Endometrial microvascular endothelial cells (primary cell): Measurements from ENCODE around the gene MPV17. TPM values are rescaled to one million over a fixed set of nuclear protein-coding genes. Genes with fewer than 3 reads are reported as not detected.
"Not testable (repeated sequence)": the region's sequence is repeated elsewhere in the genome, so short reads cannot be mapped to it uniquely, and the experiment has no call there.

ENCODE experiments used
- in situ Hi-C: cut with HindIII; loops from 2 replicates; pipeline ENCODE4 v1.10.0; 2017; ENCODE audit warnings: low sequenced_read_pairs, low pct_unique_long_range_greater_than_20kb; ENCODE audit errors: inconsistent ontology term
- total RNA-seq: library from RNA; depleted of rRNA; stranded (reverse); fragments of >200 nt; gene quantifications from one replicate; pipeline ENCODE4 v1.2.3, GENCODE V29; 2015; ENCODE audit errors: inconsistent ontology term

MPV17 gene, protein sequence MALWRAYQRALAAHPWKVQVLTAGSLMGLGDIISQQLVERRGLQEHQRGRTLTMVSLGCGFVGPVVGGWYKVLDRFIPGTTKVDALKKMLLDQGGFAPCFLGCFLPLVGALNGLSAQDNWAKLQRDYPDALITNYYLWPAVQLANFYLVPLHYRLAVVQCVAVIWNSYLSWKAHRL
- total RNA-seq = 115 TPM

- in situ Hi-C loops = no loop called here
Measured at GRCh38 chr2:27322766-27323595, at the start of gene MPV17. TSS of gene MPV17 (minus strand) at chr2:27323097. CDS start at chr2:27322517, 580 bp downstream.

DNA sequence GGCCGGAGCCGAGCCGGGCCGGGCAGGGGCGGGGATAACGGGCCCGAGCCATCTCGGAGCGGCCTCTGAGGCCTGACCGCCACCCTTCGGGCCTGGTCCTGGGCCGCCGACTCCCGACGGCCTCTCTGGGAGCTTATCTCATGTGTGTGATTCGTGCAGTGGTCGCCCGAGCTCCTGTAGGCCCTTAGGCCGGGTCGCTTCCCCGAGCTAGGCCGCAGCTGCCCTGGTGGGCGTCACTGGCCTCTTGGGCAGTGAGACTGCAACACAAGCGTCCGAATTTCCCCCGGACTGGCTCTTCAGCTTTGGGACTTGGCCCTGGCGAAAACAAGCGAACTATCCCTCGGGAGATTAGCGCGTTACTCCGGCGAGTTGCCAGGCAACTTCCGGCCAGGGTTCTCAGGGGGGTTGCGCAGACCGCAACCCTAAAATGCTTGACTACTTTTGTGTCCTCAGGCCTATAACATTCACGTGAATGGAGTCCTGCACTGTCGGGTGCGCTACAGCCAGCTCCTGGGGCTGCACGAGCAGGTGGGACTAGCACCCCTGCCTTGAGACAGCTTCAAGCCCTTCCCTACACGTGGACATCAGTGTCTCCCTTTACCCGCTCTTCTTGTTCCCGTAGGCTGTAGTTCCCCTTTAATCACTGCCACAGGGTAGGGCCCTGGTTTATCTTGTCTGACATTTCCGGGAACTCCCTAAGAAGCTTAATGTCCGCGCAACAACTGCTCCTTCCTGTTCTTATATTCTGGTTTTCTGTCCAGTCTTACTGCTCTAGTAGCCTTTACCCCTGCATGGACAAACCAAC is 48.1 kb upstream of the MPV17 start:
- in situ Hi-C loops = no loop called here

GRCh38 chr2:27370026-27370815 is 47.3 kb upstream of the MPV17 start, which contains the start of the genes EIF2B4 and SNX17:
TSS of gene EIF2B4 (minus strand) at chr2:27370338. CDS start at chr2:27370314, 24 bp downstream.
TSS of gene SNX17 (plus strand) at chr2:27370616. CDS start at chr2:27370744, 128 bp downstream.
- in situ Hi-C loops = no loop called here

DNA sequence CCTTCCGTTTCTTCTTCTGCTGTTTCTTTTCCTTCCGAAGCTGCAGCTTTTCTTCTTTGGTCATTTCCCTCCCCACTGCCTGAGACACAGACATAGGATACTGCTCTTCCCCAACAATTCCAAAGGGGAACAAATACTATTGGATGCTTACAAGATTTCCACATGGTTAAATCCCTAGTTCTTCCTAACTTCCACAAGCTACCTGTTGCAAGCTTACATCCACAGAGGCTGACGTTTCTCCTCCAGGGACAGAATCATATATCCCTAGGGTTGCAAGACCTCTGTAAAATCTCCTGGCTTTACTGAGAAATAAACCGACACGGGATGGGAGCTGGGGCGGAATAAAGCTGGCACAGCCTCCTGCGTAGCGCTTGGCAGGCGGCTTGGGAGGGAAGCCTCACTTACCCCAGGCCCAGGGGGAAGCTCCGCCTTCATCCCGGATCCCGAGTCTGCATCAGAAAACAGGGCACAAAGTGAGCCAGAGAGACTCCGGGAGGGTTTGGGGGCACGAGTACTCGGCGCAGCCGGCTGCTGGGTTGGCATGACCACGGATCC is 46.7 kb upstream of the MPV17 start:
- in situ Hi-C loops = no loop called here

- in situ Hi-C loops = no loop called here
Measured at GRCh38 chr2:27363933-27364332, 41.0 kb upstream of the MPV17 start.

DNA sequence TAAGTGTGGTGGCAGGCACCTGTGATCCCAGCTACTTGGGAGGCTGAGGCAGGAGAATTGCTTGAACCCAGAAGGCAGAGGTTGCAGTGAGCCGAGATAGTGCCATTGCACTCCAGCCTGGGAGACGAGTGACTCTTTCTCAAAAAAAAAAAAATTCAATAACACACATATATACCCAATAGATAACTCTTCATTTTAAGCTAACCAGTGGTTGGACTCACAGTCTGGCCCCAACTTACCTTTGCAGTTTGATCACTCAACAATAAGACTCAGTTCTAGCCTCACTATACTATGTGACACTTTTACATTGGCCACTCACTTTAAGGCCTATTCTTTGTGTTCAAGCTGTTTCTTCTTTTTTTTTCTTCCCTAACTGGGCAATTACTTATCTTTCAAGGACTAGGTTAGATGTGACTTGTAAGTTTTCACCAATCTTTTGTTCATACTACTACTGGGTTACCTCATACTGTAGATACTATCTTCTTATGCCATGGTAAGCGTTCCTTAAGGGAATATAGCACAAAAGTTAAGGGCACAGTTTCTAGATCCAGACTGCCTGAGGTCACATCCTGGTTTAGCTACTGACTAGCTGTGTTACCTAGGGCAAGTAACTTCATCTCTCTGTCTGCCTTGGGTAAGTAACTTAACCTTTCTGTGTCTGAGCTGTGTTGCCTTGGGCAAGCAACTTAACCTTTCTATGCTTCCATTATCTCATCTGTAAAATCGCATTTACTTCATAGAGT is 40.0 kb upstream of the MPV17 start:
- in situ Hi-C loops = no loop called here

- in situ Hi-C loops = no loop called here
Measured at GRCh38 chr2:27356382-27357181, 33.7 kb upstream of the MPV17 start, which contains the start of gene GTF3C2. TSS of gene GTF3C2 (minus strand) at chr2:27356764. CDS start at chr2:27343554, 13,210 bp downstream.

DNA sequence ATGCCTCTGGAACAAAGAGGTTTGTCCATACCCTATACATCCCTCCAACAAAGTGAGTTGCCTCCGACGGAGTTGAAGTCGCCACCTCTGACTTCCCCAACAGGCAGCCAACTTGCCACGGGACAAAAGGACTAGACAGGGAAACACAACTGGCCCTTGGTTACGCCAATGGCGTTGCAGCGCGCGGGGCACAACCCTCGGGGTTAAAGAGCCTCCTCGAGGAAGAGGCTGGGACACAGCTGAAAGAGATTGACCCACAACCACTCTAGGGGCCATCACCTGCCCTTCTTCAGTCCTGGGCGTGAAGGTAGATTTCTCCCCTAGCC is 33.1 kb upstream of the MPV17 start:
- in situ Hi-C loops = no loop called here

DNA sequence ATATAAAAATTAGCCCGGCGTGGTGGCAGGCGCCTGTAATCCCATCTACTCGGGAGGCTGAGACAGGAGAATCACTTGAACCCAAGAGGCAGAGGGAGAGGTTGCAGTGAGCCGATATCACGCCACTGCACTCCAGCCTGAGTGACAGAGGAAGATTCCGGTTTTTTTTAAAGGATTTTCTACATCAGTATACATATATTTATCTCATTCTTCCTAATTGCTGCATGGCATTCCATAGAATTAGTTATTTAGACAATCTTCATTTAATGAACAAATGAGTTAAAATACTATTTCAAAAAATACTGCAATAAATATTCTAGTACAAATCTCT is 31.7 kb upstream of the MPV17 start:
- in situ Hi-C loops = no loop called here

DNA sequence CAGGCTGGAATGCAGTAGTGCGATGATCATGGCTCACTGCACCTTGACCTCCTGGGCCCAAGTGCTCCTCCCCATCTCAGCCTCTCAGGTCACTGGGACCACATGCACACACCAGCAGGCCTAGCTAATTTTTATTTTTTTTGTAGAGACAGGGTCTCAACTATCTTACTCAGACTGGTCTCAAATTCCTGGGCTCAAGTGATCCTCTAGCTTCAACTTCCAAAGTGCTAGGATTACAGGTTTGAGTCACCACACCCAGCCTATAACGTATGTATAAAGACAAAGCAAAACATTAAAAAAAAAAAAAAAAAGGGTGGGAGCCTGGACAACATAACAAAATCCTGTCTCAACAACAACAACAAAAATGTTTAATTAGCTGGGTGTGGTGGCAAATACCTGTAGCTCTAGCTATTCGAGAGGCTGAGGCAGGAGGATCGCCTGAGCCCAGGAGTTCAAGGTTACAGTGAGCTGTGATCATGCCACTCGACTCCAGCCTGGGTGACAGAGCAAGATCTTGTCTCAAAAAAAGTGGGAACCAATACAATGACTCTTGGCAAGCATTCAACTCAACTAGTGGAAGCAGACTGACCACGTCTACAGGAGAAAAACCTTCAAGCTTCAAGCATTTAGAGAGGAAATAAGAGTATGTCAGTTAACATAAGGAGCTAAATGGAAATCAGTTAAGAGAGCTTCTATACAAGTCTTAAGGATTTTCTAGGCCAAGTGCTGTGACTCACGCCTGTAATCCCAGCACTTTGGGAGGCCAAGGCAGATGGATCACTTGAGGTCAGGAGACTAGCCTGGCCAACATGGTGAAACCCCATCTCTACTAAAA is 31.1 kb upstream of the MPV17 start:
- in situ Hi-C loops = no loop called here

GRCh38 chr2:27353386-27353761 is 30.5 kb upstream of the MPV17 start:
- in situ Hi-C loops = not testable (repeated sequence)

GRCh38 chr2:27351802-27352598 is 29.1 kb upstream of the MPV17 start:
- in situ Hi-C loops = no loop called here

DNA sequence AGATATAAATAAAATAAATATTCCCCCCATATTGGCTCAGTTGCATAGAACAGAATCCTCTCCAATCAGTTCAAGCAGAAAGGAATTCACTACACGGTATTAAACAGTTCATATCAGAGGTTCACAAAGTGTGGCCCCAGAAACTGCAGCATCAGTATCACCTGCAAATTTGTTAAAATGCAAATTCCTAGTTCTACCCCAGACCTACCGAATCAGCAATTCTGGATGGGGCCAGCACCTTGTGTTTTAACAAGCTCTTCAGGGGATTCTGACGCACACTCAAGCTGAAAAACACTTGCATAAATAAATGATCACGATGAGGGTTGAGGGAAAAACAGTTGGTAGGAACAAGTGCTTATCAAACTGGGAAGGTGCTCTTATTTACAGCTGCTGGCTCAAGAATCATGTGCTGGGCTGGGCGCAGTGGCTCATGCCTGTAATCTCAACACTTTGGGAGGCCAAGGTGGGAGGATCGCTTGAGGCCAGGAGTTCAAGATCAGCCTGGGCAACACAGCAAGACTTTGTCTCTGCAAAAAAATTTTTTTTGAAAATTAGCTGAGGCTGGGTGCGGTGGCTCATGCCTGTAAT is 27.3 kb upstream of the MPV17 start:
- in situ Hi-C loops = no loop called here

DNA sequence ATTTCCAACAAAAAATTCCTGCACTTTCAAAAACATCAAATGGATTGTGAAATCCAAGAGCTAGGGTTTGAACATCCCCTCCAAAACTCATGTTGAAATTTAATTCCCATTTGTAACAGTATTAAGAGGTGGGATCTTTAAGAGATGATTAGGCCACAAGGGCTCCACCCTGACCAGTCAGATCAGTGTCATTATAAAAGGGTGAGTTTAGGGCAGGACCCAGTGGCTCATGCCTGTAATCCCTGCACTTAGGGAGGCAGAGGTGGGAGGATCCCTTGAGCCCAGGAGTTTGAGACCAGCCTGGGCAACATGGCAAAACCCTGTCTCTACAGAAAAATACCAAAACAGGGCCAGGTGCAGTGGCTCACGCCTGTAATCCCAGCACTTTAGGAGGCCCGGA is 24.7 kb upstream of the MPV17 start:
- in situ Hi-C loops = no loop called here

GRCh38 chr2:27336173-27336572 is 13.3 kb upstream of the MPV17 start:
- in situ Hi-C loops = no loop called here
